ENCODE data around the gene LHX2.
"Not testable (repeated sequence)": the region's sequence is repeated elsewhere in the genome, so short reads cannot be mapped to it uniquely, and the experiment has no call there.

Gene LHX2, protein sequence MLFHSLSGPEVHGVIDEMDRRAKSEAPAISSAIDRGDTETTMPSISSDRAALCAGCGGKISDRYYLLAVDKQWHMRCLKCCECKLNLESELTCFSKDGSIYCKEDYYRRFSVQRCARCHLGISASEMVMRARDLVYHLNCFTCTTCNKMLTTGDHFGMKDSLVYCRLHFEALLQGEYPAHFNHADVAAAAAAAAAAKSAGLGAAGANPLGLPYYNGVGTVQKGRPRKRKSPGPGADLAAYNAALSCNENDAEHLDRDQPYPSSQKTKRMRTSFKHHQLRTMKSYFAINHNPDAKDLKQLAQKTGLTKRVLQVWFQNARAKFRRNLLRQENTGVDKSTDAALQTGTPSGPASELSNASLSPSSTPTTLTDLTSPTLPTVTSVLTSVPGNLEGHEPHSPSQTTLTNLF

DNA sequence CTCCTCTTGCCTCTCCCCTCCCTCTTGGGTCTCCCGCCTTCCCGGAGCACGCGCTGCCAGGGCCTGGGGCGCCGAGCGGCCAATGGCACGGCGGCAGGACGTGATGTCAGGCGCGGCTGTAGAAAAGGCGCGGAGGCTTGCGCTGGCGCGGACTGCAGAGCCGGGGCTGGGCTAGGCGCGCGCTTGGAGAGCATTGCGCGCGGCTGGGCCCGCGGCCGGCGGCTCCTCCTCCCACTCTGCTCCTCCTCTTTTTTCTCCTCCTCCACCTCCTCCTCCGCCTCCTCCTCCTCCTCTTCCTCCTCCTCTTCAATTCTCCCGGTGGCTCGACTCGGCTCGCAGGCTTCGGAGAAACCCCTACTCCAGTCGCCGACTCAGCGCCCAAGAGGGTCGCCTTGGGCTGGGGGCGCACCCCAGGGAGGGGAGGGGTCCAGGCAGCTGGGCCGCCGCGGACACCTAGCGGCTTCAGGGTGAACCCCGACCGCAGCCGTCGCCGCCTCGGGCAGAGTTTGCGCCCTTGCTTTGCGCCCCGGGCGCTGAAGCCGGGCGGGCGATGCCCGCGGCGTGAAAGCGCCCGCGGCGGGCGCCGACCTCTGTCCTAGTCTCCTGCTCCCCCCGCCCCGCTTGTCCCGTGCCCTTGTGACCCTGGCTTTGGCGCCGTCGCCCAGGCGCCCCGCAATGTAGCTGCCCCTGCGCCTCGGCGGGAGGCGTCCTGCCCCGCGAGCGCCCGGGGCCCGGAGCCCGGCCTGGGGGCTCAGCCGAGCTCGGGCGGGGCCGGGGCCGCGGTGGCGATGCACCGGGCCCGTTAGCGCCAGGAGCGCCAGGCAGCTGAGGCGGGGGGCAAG, at the start of gene LHX2:
Gene LHX2 (plus strand): TSS at position 309 of the 842 bp plus-strand sequence. CDS start 581 bp downstream, outside the sequence.
- peak; percentile 94 for DNase-seq

DNA sequence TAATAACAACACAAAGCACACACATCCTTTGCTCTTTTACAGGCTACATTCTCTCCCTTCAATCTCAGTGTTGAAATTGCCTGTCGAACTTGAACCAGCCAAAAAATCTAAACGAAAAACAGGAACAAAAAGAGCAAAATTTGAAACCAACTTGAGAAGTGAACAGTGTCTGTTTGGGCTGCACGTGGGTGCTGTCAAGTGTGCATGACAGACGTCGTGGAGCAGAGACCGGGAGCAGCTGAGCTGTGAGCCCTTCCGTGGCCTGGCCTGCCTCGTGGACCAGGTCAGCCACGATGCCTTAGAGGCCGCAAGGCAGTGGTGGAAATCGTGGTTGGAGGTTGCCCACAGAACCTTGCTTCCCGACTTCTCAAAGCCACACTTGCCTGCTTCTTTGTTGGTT, 46.8 kb upstream of the LHX2 start:
- no peak for DNase-seq

DNA sequence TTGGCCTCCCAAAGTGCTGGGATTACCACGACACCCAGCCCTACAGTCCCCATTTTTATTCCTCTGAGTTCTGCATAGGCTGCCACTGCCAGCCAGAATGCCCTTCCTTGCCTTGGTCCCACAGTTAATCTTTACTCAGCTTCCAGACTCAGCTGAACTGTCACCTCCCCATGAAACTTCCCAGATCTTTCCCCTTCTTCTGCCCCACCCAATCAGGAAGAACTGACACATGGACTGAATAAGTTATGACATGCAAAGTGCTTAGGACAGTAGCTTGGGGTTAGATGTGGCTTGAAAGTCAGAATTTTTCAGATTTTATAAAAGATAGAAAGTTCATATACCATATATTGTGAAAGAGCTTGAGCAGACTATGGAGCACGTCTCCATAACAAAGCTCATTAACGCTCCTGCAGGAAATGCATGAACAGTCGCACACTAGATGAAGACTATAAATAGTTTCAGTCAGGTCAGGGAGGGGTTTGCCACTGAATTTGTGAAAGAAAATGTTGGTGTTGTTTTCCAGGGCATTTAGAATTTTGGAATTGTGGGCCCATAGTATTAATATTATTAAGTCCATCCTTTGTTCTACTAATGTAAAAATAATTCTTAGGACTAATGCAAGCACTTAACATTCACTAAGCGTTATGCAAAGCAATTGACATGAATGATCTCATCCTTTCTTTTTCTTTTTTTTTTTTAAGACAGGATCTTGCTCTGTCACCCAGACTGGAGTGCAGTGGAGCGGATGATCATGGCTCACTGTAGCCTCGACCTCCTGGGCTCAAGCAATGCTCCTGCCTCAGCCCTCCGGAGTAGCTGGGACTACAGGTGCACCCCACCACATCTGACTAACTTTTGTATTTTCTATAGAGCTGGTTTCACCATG, 45.5 kb upstream of the LHX2 start:
- DNase-seq = no peak

DNA sequence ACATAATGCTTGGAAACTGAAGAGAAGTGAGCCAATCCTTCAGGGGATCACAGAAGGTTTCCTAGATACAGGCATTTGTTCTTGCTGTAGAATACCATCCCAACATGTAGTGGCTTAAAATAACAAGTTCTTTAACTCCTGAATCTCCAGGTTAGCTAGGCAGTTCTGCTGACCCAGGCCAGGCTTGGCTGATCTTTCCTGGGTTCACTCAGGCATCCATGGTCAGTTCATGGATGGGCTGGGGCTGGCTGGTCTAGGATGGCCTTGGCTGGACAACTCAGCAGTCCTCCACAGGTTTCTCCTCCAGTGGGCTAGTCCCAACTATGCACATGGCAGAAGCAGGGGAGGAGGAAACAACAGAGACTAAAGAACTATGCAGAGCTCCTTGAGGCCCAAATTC, 44.2 kb upstream of the LHX2 start:
- no peak for DNase-seq

DNA sequence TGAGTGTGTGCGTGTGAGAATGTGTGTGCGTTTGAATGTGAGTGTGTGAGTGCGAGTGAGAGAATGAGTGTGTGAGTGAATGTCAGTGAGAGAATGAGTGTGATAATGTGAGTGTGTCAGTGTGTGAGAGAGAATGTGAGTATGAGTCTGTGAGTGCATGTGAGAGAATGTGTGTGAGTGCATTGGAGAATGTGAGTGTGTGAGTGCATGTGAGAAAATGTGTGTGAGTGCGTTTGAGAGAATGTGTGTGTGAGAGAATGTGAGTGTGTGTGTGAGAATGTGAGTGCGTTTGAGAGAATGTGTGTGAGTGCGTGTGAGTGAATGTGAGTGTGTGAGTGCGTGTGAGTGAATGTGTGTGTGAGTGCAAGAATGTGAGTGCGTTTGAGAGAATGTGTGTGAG, 39.0 kb upstream of the LHX2 start:
- no peak for DNase-seq

DNA sequence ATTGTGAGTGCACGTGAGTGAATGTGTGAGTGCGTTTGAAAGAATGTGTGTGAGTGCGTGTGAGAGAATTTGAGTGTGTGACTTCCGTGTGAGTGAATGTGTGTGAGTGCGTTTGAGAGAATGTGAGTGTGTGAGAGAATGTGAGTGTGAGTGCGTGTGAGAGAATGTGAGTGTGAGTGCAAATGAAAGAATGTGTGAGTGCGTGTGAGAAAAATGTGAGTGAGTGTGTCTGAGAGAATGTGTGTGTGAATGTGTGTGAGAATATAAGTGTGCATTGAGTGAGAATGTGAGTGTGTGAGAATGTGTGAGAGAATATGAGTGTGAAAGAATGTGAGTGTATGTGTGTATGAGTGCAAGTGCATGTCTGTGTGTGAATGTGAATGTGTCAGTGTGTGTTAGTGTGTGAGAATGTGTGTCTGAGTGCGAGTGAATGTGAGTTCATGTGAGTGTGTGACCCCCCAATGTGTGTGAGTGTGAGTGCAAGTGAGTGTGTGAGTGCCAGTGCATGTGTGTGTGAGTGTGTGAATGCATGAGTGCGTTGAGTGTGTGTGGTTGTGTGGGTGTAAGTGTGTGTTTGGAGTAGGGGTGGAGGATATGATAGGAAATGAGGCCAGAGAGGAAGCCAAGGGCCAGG, 37.9 kb upstream of the LHX2 start:
- DNase-seq = no peak

DNA sequence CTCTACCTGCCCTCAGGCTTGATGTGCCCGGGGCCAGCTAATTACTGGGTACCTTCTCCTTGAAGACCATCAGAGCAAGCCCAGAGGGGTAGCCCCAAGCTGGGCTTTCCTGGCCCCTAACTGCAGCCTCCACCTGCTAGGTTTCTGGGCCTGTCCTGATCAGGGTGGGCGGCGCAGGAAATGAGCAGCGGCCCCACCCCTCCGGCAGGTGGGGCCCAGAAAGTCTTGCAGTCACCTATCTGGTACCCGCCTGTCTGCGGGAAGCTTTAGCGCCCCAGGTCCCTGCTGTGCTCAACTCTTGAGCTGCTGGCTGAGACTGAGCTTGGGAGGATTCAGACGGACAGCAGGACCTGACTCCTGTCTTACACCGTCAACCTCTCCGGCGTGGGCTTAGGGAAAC, 37.1 kb upstream of the LHX2 start:
- no peak for DNase-seq

DNA sequence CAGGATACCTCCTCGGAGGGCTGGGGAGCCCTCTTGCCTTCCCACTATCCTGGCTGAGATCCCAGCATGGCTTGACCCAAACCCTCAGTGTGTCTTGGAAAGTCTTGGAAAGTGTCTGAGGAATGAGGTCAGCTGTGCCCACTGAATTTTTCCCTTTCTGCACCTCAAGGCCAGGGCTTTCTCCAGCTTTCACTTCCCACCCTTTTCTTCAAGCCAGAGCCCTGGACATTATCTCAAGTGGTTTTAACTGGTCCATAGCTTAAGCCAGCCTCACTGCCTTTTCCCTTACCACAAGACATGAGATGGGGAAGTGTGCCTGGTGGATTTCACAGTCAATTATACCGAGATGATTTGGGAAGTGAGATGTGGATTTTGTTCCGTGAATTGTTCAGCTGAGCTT, 35.7 kb upstream of the LHX2 start:
- DNase-seq = no peak

DNA sequence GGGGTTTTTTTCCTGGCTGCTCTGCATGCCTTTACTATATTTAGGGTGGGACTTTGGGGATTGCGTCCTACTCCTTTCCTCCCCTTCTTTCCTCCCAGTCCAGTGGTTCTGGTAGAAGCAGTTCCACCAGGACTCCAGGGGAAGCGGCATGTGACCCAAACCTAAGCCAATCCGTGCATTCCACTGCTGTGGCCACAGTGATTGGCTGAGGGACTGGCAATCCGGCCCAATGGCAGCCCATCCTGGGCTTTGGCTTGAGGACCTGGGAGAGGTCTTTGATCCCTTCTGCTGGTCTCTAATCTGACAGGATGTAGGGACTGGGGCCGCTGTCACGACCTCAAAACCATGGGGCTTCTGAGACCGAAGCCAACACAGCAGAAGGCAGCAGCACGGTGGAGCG, 35.0 kb upstream of the LHX2 start:
- DNase-seq = not testable (repeated sequence)

DNA sequence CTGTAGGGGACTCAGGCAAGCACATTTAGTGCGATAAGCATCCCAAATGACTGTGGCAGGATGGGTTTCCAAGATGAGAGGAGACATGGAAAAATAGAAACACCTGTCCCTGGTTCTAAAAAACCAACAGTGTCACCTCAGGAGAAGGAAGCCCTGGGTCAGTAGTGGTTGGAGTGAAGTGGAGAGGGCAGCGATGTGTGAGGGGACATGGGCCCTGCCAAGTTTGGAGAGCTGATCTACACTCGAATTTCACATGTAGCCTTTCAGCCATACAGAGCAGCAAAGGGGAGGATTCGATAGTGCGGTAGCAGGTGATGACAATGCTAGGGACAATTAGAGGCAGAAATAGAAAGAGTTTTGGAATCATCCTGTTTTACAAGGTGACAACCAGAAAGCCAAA, 32.6 kb upstream of the LHX2 start:
- peak; percentile 64 for DNase-seq

DNA sequence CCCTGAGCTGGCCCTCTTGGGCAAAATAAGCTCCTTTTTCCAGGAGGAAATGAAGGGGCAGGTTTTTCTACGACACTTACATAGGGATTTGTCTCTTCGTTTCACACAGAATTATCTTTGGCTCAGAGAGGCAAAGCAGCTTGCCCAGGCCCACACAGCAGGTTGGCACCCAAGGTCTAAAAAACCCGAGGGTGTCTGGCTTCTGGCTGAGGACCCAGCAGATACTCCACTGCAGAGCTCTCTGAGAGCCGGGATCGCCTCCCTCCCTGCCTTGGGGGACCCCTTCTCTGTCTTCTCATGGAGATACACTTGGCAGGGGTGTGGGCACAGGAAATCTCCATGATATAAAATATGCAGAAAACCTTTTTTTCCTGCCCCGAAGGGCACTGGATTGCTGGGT, 29.0 kb upstream of the LHX2 start:
- no peak for DNase-seq

DNA sequence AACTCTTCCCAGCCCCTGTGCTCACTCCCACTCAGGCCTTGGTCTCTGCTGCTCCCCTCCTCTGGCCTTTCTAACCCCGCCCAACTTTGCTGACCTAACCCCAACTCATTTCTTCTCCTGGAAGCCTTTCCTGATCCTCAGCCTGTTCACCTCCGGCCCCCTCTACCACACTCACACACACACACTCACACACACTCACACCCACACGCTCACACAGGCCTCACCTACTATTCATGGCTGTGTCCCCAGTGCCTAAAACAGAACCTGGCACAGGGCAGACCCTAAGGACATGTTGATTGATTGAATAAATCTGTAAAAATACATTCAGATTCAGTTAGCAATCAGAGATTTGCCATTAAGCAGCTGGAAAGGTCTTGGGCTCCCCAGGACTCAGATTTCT, 28.5 kb upstream of the LHX2 start:
- no peak for DNase-seq

DNA sequence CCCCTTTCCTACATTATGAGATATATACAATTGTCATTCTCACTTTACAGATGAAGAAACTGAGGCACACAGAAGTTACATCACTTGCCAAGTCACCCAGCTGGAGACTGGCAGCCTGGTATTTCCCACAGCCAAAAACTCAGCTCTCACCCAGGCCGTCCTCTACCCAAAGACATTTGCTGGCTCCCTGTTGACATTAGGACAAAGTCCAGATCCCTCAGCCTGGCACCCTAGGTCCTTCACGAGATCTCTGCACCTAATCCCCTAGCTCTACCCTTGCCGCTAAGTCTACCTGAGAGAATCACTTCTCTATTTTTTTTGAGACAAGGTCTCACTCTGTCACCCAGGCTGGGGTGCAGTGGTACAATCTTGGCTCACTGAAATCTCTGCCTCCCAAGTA, 26.8 kb upstream of the LHX2 start:
- DNase-seq = no peak

DNA sequence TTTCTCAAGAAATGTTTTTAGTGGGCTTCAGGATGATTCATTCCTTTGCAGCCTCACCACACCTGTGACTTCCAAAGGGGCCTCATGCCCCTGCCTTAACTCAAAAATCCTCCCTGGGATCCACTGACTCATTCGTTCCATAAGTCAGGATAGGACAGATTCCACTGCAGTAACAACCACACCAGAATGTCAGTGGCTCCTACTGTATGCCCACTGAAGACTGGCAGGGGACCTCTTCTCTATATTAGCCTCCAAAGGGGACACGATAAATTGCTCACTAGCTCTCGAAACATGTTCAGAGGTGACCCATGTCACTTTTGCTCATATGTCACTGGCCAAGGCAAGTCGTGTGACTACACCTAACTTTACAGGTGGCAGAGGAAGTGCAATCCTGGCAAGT, 25.7 kb upstream of the LHX2 start:
- no peak for DNase-seq

DNA sequence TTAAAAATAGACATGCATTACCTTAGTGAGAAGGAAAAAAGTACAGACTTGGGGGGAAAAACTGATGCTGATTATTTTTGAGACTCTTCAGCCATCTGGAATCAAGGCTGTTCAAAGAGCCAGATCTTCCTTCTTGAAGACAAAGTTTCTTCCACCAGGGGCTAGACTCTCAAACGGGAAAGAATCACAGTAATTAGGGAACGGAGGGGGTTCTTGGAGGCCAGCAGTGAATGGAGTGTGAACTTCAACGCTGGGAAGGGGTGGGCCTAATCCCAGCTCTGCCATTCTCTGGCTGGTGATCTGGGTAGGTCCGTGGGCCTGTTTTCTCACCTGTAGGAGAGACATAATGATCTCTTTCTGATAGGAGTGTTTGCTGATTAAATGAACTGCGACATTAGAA, 21.1 kb upstream of the LHX2 start:
- no peak for DNase-seq

DNA sequence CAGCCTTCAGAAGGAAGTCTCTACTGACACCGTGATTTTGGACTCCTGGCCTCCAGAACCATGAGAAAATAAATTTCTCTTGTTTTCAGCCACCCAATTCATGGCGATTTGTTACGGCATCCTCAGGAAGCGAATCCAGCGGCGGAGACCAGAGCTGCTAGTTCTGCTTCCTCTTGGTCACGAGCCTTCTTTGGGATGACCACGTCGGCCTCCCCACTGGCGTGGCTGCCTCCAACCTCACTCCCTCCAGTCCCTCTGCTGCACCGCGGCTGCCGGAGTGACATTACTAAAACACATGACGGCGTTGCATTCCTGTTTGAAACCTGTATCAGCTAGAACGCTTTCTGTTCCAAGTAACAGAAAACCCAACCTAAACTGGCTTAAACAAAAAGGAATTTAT, 18.9 kb upstream of the LHX2 start:
- not testable (repeated sequence) for DNase-seq

DNA sequence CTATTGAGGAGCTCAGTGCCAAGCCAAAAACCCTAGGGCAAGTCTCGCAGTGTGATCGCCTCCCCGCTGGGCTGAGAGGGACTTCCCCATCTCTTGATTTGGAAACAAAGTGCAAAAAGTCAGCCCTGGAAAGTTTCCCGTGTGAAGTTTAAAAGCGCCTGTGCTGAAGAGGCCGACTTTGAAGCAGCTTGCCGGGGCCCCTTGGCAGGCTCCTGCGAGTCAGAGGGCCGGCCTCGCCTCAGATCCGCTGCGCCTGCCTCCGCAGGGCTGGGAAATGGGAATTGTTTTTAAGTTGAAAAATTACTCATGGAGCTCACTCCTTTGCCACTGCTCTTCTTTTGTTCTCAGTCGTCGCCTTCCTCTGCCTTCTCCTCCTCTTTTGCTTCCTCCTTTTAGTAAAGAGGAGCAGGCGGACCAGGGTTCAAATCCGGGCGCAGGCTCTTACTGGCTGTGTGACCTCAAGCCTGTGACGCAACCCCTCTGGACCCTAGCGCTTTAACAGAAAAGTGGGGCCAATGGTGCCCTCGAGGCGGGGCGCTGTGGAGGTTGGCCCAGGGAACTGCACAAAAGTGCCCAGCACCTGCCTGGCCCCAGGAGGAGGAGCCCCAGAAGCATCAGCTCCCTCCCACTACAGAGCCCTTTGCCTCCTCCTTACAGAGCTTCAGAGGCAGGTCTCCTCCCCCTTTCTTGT, 14.7 kb upstream of the LHX2 start:
- DNase-seq = no peak

DNA sequence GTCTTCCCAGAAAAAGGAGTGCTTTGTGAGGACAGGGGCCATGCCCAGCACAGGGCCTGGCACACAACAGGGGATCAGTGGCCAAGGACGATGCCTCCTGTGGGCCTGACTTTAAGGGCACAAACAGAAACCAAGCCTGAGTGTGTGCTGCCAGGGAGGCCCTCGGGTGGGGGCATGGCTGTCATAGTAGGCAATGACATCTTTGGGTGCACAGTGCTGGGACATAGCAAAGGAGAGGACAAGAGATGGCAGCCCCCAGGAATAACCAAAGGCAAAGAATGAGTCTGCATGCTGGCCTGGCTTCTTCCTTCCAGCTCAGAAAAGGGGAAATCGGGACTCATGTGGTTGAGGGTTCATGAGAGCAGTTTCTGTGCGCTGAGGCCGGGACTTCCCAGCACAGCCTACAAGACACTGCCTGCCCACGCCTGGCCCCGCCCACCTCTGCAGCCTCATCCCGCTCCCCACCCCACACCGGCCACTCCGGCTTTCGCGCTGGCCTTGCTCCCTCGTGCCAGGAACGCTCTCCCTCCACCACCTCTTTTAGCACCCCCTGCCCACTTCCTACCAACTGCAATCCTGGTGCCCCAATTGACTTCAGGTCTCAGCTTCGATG, 13.8 kb upstream of the LHX2 start:
- no peak for DNase-seq

DNA sequence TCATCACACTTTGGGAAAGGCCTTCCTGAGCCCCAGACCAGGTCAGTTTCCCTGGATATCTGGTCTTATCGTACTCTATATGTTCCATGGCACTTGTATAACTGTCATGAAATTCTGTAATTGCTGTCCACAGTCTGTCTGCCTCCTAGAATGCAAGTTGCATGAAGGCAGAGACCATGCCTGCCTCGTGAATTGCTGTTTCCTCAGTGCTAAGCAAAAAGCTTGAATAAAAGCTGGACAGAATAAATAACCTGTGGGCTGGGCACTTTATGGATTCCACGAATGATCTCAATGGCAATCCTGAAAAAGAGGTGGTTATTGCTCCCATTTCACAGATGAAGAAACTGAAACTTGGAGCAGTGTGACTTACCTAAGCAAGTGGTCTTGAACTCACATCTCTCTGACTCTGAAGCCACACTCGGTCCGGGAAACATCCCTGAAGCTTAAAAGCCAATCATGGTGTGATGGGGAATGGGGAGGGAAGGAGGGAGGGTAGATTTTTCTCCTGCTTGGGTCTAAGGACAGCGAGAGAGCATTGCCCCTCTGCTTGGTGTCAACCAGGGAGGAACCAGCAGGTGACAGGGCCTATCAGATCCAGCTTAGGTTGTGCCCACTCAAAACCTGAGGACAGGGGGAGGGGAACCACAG, 13.2 kb upstream of the LHX2 start:
- DNase-seq = no peak

DNA sequence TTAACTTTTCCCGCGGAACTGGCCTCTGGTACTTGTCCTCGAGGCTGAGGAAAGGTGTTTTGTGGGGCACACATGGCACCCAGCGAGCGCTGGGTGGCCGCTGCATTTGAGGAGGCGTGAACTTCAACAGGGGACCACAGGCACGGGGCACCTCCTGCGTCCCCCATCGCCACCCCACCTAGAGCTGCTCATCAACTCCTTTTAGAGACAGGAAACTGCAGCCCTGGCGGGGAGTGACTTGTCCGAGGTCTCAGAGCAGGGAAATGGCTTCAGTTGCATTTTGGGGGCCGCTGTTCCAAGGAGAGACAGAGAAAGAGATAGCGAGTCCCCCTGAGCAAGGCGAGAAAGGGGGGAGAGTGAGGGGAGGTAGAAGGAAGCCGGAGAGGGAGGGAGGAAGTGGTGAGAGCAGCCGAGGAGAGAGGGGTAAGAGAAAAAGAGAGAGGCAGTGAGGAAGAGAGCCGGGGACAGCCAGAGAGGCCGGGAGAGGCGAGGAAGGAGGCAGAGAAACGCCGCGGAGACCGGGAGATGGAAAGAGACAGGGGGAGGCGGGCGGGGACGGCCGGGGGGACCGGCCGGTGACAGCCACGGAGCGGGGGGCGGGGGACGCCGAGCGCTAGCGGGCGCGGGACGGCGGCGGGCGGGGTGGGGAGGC, 12.5 kb upstream of the LHX2 start:
- DNase-seq = no peak

DNA sequence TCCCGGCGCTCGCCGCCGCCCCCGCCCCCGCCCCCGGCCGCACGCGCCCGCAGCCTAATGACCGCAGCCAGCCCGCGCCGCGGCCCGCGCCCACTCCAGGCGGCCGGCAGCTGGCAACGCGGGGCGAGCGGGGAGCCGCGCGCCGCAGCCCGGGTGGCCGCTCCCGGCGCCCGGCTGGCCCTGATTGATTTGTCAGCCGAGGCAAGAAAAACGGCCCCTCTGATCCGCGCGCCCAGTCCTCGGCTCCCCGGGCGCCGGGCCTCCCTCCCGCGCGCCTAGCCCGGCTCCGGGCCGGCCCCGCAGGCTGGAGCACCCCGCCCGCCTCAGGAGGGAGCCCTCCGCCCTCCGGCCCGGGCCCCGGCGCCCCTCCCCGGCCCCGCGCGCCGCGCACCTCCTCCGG, 11.9 kb upstream of the LHX2 start:
- DNase-seq = no peak
